KG1 (cell line): ENCODE measurements around the gene DPY19L3.
"Not testable (repeated sequence)": the region's sequence is repeated elsewhere in the genome, so short reads cannot be mapped to it uniquely, and the experiment has no call there.

Experiments
- DNase-seq: peaks from one replicate; lab custom pipeline; 2025; lab: John Stamatoyannopoulos, UW

The DPY19L3 gene

GRCh38 chr19:32438751-32439150 lies 33.2 kb downstream of the DPY19L3 start:
- DNase-seq = no peak

- DNase-seq = no peak
Measured at GRCh38 chr19:32442650-32443049, 37.1 kb downstream of the DPY19L3 start.

GRCh38 chr19:32447534-32447933 lies 42.0 kb downstream of the DPY19L3 start:
- DNase-seq = not testable (repeated sequence)

- no peak for DNase-seq
Measured at GRCh38 chr19:32448026-32448425, 42.5 kb downstream of the DPY19L3 start.

GRCh38 chr19:32450217-32450616 lies 44.6 kb downstream of the DPY19L3 start:
- no peak for DNase-seq

- DNase-seq = no peak
Measured at GRCh38 chr19:32453736-32454135, 48.2 kb downstream of the DPY19L3 start.

- no peak for DNase-seq
Measured at GRCh38 chr19:32456406-32456805, 50.8 kb downstream of the DPY19L3 start.

GRCh38 chr19:32457571-32458158 lies 52.1 kb downstream of the DPY19L3 start:
- no peak for DNase-seq

- no peak for DNase-seq
Measured at GRCh38 chr19:32458500-32459123, 53.0 kb downstream of the DPY19L3 start.

GRCh38 chr19:32459204-32459865 lies 53.8 kb downstream of the DPY19L3 start:
- DNase-seq = no peak

GRCh38 chr19:32460476-32460875 lies 54.9 kb downstream of the DPY19L3 start:
- no peak for DNase-seq

GRCh38 chr19:32464279-32464678 lies 58.7 kb downstream of the DPY19L3 start:
- no peak for DNase-seq

- DNase-seq = no peak
Measured at GRCh38 chr19:32465176-32465575, 59.6 kb downstream of the DPY19L3 start.

GRCh38 chr19:32469795-32470194 lies 64.2 kb downstream of the DPY19L3 start:
- no peak for DNase-seq

GRCh38 chr19:32471095-32471494 lies 65.5 kb downstream of the DPY19L3 start:
- no peak for DNase-seq

GRCh38 chr19:32471811-32472210 lies 66.2 kb downstream of the DPY19L3 start:
- DNase-seq = no peak

GRCh38 chr19:32475141-32476031 lies 69.8 kb downstream of the DPY19L3 start:
- DNase-seq = no peak

- no peak for DNase-seq
Measured at GRCh38 chr19:32476032-32476350, 70.4 kb downstream of the DPY19L3 start.

GRCh38 chr19:32480321-32480720 lies 74.8 kb downstream of the DPY19L3 start:
- DNase-seq = no peak

GRCh38 chr19:32483574-32483973 lies 78.0 kb downstream of the DPY19L3 start:
- no peak for DNase-seq

- DNase-seq = no peak
Measured at GRCh38 chr19:32489971-32490370, 84.4 kb downstream of the DPY19L3 start.

- no peak for DNase-seq
Measured at GRCh38 chr19:32497391-32497790, 91.8 kb downstream of the DPY19L3 start.
